Superior temporal gyrus (tissue), 1 donor: ENCODE measurements around the gene FAM120B.

Source experiments
- DNase-seq: peaks from one replicate; pipeline ENCODE4 v3.0.0-alpha.2; 2016; ENCODE audit errors: extremely low spot score

Gene FAM120B

GRCh38 chr6:170271771-170272314 lies 34.7 kb upstream of the FAM120B start:
- DNase-seq: no peak

- no peak for DNase-seq
Observed at GRCh38 chr6:170272341-170273065, 34.1 kb upstream of the FAM120B start.

- DNase-seq: no peak
Observed at GRCh38 chr6:170273191-170273590, 33.4 kb upstream of the FAM120B start.

GRCh38 chr6:170273681-170274080 lies 32.9 kb upstream of the FAM120B start:
- no peak for DNase-seq

- no peak for DNase-seq
Observed at GRCh38 chr6:170274713-170275560, 31.6 kb upstream of the FAM120B start.

GRCh38 chr6:170276369-170277057 lies 30.0 kb upstream of the FAM120B start:
- no peak for DNase-seq

GRCh38 chr6:170277893-170278742 lies 28.4 kb upstream of the FAM120B start:
- DNase-seq: no peak

- no peak for DNase-seq
Observed at GRCh38 chr6:170278743-170279094, 27.8 kb upstream of the FAM120B start.

GRCh38 chr6:170279426-170279825 lies 27.1 kb upstream of the FAM120B start:
- DNase-seq: no peak

GRCh38 chr6:170279977-170280688 lies 26.4 kb upstream of the FAM120B start:
- no peak for DNase-seq

GRCh38 chr6:170280689-170281045 lies 25.9 kb upstream of the FAM120B start:
- no peak for DNase-seq

- no peak for DNase-seq
Observed at GRCh38 chr6:170281331-170282292, 24.9 kb upstream of the FAM120B start.

- no peak for DNase-seq
Observed at GRCh38 chr6:170282512-170283158, 23.9 kb upstream of the FAM120B start.

- DNase-seq: no peak
Observed at GRCh38 chr6:170283212-170284081, 23.1 kb upstream of the FAM120B start.

- DNase-seq: no peak
Observed at GRCh38 chr6:170284126-170284773, 22.3 kb upstream of the FAM120B start.

GRCh38 chr6:170284866-170285469 lies 21.6 kb upstream of the FAM120B start:
- no peak for DNase-seq

- no peak for DNase-seq
Observed at GRCh38 chr6:170285482-170285881, 21.1 kb upstream of the FAM120B start.
